Uterus (tissue), 2 donors: ENCODE measurements around the gene KRTAP12-2.

Experiments used
- CTCF ChIP-seq, 4 experiments: fragments of 200-600 bp in 2 of 4; fragments of 450-650 bp in 2 of 4; sonication (generic) in 2 of 4; IDR thresholded peaks; one replicate each; pipeline ENCODE4 v1.5.1; 2016 to 2019; ENCODE audit warnings: antibody characterized with exemption in 4 of 4, mild to moderate bottlenecking in 2 of 4, moderate library complexity in 1 of 4
- POLR2A ChIP-seq, 2 donors: fragments of 450-650 bp; IDR thresholded peaks; one replicate each; pipeline ENCODE4 v1.6.1; 2016; ENCODE audit warnings: antibody characterized with exemption in 2 of 2, mild to moderate bottlenecking in 1 of 2, moderate library complexity in 1 of 2

GRCh38 chr21:44670642-44671432 lies 4.1 kb upstream of the KRTAP12-2 start:
- TF ChIP-seq CTCF (IDR thresholded peaks at IDR 0.05) (no peak), POLR2A (IDR thresholded peaks at IDR 0.05) (no peak)
